Testis (tissue), 3 donors: ENCODE measurements around the gene WIPF3. TPM values are rescaled to one million over a fixed set of nuclear protein-coding genes. Genes with fewer than 3 reads are reported as not detected.
"Not testable (repeated sequence)": the region's sequence is repeated elsewhere in the genome, so short reads cannot be mapped to it uniquely, and the experiment has no call there.

Experiments used
- DNase-seq: peaks from one replicate; pipeline ENCODE4 v3.0.0-alpha.2; 2019
- H3K27ac ChIP-seq, 2 donors: fragments of 200-600 bp; sonication (generic); one replicate each; pipeline ENCODE4 v1.5.1; 2019
- H3K27me3 ChIP-seq: fragments of 200-600 bp; sonication (generic); one replicate; pipeline ENCODE4 v1.5.1; 2019
- H3K36me3 ChIP-seq: fragments of 200-600 bp; sonication (generic); one replicate; pipeline ENCODE4 v1.5.1; 2017; ENCODE audit warnings: low read depth; ENCODE audit errors: missing control alignments
- H3K4me1 ChIP-seq: fragments of 200-600 bp; sonication (generic); one replicate; pipeline ENCODE4 v1.5.1; 2019
- H3K4me3 ChIP-seq, 2 donors: fragments of 200-600 bp; sonication (generic); one replicate each; pipeline ENCODE4 v1.5.1; 2017 to 2019
- H3K9me3 ChIP-seq: fragments of 200-600 bp; sonication (generic); one replicate; pipeline ENCODE4 v1.5.1; 2017
- POLR2A ChIP-seq: fragments of 450-650 bp; IDR thresholded peaks from one replicate; pipeline ENCODE4 v1.6.1; 2017; ENCODE audit warnings: antibody characterized with exemption, mild to moderate bottlenecking, moderate library complexity
- WGBS, 2 donors: methylation state at CpG; one replicate each; pipeline ENCODE4 v1.1.5; 2018; 5-methylcytosine and 5-hydroxymethylcytosine counted together
- intact Hi-C: fragments of 100-400 bp; cut with DNase I; formaldehyde crosslinking; loops from one replicate; pipeline ENCODE4 v1.15.1; 2023; ENCODE audit warnings: low total_unique reads
- polyA plus RNA-seq: library from polyadenylated mRNA; stranded (reverse); fragments of 350-450 nt; fragmentation: Illumina TruSeq; extraction: RNeasy Lipid Tissue Mini Kit (QIAGEN cat#74804); gene quantifications from one replicate; pipeline ENCODE4 v1.2.3, GENCODE V29; 2014; ENCODE audit warnings: low read depth, low replicate concordance; ENCODE audit not compliant: insufficient read depth
- total RNA-seq, 2 donors: library from RNA; depleted of rRNA; stranded (reverse); fragments of >200 nt; gene quantifications; one replicate each; pipeline ENCODE4 v1.2.3, GENCODE V29; 2016
- TF ChIP-seq, protein P1 (sequence below), 3 experiments: fragments of 450-650 bp in 2 of 3; fragments of 200-600 bp in 1 of 3; sonication (generic) in 1 of 3; IDR thresholded peaks; one replicate each; pipeline ENCODE4 v1.5.1; 2016 to 2019; ENCODE audit warnings: antibody characterized with exemption in 3 of 3, mild to moderate bottlenecking in 2 of 3, moderate library complexity in 1 of 3

WIPF3 gene
- total and polyA plus RNA-seq, 3 donors from 2014 or later: 42.7 to 110 (median 80.7) TPM

DNA sequence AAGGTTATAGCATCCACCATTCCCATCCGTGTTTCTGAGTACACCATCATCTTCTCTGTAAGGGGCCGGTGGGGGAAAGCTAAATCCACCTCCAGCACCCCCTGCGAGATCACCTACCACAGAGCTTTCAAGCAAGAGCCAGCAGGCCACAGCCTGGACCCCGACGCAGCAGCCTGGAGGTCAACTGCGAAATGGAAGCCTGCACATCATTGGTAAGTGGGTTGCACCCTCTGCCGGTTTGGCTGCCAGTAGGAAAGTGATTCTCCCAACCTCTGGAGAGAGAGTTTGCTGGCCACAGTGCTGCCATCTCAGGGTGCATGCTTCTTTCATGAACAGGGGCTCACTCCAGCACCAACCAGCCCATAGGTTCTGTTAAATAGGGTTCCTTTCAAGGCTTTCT, 81.7 kb downstream of the WIPF3 start:
- H3K4me1 ChIP-seq: no peaks in the 10 kb centered on the region
- H3K36me3 ChIP-seq: no peaks in the 10 kb centered on the region
- DNase-seq: no peak
- no peak overlapping the region for H3K4me3 ChIP-seq
- no peaks in the 10 kb centered on the region for H3K27me3 ChIP-seq
- H3K27ac ChIP-seq: no peak overlapping the region
- no peaks in the 10 kb centered on the region for H3K9me3 ChIP-seq
- intact Hi-C loops: no loop called here
- TF ChIP-seq POLR2A: no peak
- TF ChIP-seq, protein P1, sequence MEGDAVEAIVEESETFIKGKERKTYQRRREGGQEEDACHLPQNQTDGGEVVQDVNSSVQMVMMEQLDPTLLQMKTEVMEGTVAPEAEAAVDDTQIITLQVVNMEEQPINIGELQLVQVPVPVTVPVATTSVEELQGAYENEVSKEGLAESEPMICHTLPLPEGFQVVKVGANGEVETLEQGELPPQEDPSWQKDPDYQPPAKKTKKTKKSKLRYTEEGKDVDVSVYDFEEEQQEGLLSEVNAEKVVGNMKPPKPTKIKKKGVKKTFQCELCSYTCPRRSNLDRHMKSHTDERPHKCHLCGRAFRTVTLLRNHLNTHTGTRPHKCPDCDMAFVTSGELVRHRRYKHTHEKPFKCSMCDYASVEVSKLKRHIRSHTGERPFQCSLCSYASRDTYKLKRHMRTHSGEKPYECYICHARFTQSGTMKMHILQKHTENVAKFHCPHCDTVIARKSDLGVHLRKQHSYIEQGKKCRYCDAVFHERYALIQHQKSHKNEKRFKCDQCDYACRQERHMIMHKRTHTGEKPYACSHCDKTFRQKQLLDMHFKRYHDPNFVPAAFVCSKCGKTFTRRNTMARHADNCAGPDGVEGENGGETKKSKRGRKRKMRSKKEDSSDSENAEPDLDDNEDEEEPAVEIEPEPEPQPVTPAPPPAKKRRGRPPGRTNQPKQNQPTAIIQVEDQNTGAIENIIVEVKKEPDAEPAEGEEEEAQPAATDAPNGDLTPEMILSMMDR (IDR thresholded peaks at IDR 0.05): no peak
- WGBS, 2 donors: 88 to 93% methylated on average over 7 of the region's 7 CpGs

DNA sequence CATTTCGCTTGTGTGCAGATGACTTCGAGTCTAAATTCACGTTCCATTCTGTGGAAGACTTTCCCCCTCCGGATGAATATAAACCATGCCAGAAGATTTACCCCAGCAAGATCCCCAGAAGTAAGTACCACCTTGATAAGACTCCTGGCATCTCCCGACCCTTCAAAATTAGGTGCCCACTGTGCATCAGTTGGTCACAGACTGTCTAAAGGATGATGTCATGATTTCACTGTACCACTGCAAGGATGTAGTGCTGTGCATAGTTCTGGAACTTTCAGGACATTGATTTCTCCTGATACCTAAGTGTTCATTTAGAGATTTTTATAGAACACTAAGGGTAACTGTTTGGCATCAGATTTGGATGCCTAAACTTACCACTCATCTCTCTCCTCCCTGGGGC, 83.0 kb downstream of the WIPF3 start:
- intact Hi-C loops: no loop called here
- DNase-seq: no peak
- Histone ChIP-seq H3K36me3 (no peaks in the 10 kb centered on the region), H3K27me3 (no peaks in the 10 kb centered on the region), H3K4me3 (no peak overlapping the region), H3K4me1 (no peaks in the 10 kb centered on the region), H3K9me3 (no peaks in the 10 kb centered on the region), H3K27ac (no peak overlapping the region)
- TF ChIP-seq POLR2A: no peak
- TF ChIP-seq, protein P1 (IDR thresholded peaks at IDR 0.05): no peak
- 91 to 93% methylated on average over 5 of the region's 5 CpGs for WGBS, 2 donors

DNA sequence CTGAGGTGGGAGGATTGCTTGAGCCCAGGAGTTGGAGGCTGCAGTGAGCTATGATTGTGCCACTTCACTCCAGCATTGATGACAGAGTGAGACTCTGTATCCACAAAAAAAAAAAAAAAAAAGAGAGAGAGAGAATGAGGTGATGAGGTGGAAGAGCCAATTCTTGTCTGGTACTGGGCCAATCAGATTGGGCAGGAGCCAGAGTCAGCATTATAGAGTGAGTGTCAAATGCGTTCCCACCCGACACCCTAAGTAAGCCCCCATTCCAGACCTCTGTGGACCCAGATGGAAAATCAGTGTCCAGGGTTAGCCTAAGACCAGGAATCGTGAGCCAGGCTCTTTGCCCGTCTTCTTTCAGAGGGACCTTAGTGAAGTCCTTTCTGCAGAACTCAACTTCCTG, 83.9 kb downstream of the WIPF3 start:
- Histone ChIP-seq H3K4me3 (no peak overlapping the region), H3K36me3 (no peaks in the 10 kb centered on the region), H3K4me1 (no peaks in the 10 kb centered on the region), H3K27ac (no peak overlapping the region), H3K27me3 (no peaks in the 10 kb centered on the region), H3K9me3 (no peaks in the 10 kb centered on the region)
- intact Hi-C loops: no loop called here
- TF ChIP-seq POLR2A: no peak
- TF ChIP-seq, protein P1 (IDR thresholded peaks at IDR 0.05): no peak
- 77 to 82% methylated on average over 4 of the region's 4 CpGs for WGBS, 2 donors
- DNase-seq: no peak

DNA sequence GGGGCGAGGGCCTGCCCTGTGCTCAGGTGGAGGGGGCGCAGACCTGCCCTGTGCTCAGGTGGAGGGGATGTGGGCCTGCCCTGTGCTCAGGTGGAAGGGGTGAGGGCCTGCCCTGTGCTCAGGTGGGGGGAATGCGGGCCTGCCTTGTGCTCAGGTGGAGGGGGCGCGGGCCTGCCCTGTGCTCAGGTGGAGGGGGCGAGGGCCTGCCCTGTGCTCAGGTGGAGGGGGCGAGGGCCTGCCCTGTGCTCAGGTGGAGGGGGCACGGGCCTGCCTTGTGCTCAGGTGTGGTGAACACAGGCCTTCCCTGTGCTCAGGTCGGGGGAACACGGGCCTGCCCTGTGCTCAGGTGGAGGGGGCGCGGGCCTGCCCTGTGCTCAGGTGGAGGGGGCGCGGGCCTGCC, 84.5 kb downstream of the WIPF3 start:
- not testable (repeated sequence) for H3K9me3 ChIP-seq

DNA sequence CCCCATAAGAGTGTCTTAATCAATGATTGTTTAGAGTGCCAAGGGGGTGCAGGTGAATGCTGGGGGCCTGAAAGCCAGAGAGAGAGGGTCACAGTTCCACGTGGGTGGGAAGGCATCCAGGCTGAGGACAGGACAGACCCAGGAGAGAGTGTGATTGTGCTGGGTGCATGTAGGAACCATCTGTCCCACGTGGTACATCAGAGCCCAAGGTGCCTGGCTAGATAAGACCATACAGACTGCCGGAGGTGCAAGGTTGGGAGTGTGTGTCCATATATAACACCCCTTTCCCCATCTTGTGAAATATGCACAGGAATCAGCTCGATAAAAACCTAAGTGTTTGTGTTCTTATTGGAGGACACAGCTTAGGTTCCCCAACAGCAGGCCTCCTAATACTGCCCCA, 85.5 kb downstream of the WIPF3 start:
- no peaks in the 10 kb centered on the region for H3K9me3 ChIP-seq
- H3K27me3 ChIP-seq: no peaks in the 10 kb centered on the region
- WGBS, 2 donors: 72 to 73% methylated on average over 4 of the region's 4 CpGs
- H3K4me1 ChIP-seq: no peaks in the 10 kb centered on the region
- no peak for DNase-seq
- no peaks in the 10 kb centered on the region for H3K36me3 ChIP-seq
- no peak overlapping the region for H3K4me3 ChIP-seq
- no peak overlapping the region for H3K27ac ChIP-seq
- TF ChIP-seq, protein P1 (IDR thresholded peaks at IDR 0.05): no peak
- TF ChIP-seq POLR2A: no peak
- intact Hi-C loops: no loop called here

More for the DNA sequence above, 84.5 kb downstream of the WIPF3 start:
- WGBS, 2 donors: 76 to 94% methylated on average over 3 to 12 of the region's 14 CpGs
- H3K36me3 ChIP-seq, H3K4me1 ChIP-seq, DNase-seq, H3K27ac ChIP-seq, H3K4me3 ChIP-seq, intact Hi-C loops, H3K27me3 ChIP-seq: not testable (repeated sequence)
